HG03280 (cell line): ENCODE data around the gene RNF113B.

Experiments used
- ATAC-seq: cut with Tn5 transposase; IDR thresholded peaks from one replicate; pipeline ENCODE4 v1.9.1; 2021; ENCODE audit warnings: mild to moderate bottlenecking, moderate library complexity; ENCODE audit not compliant: unreplicated experiment

The RNF113B gene

GRCh38 chr13:98175823-98176222 lies 1.2 kb downstream of the RNF113B start:
- no peak for ATAC-seq

- ATAC-seq = no peak
These were observed 2.0 kb downstream of the RNF113B start for GRCh38 chr13:98175043-98175442.

GRCh38 chr13:98174307-98174706 lies 2.8 kb downstream of the RNF113B start:
- no peak for ATAC-seq

DNA sequence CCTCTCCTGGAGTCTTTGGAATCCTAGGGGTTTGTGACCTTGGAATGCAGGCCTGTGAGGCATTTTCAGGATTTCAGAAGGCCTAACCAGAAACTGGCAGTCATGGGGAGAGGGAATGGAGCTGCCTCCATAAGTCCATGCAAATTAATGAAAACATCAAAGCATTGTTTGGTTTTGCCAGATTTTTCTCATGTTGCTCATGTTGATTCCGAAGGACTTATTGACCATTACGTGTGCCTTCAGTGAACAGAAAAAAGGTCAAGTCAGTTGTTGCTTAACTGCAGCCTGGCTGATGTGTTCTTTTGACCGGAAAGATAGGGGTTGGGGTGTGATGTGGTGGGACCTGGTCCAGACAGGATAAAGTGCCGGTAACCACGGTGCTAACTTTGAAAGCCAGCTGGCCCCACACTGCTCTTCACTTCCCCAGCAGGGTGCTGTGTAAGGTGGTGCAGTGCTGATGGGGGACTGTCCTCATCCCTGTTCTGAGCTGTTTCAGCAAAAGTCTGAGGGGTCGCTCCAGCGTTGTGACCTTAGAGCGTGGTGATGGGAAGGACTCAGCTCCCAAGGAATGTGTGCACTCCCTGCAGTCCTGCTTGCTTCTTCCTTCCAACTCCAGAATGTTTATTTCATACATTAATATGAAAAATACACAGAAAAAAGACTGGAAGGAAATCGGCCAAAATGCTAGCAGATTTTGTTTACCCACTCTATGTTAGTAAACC lies 3.5 kb downstream of the RNF113B start:
- no peak for ATAC-seq

DNA sequence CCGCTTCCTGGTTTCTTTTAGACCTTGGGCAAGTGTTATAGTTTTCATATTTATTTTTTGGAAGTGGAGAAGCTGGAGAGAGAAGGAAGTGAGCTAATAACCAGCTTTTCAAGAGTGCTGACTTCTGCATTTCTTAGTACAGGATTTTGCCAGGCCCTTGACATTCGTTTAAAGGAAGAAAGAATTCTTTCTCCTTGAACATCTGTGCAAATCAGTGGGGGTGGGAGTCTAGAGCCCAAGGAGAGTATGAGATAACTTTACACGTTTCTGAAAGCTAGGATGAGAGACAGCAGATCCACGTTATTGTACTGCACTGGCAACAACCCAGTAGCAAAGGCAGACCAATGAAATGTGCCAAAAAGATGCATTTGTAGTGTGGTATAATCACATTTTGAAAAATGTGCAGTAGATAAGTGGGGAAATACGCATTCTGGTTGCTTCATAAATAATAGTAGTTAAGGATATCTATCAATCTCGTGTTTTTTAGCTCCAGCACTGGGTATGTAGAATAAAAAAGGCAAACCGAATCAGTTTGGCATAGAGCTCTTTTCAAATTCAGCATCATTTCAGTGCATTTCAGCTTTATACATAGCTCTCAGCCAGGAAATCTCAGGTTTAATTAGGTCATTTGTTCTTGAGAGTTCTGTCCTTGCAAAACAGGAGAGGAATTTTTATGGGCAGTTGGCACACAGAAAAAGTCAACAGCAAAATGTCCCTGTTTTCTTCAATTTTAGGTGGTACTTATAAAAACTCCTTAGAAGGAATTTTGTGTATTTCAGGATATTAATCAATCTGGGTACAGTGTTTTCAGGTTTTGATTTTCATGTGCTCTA lies 4.3 kb downstream of the RNF113B start:
- no peak for ATAC-seq

- ATAC-seq = no peak
These were observed 5.0 kb downstream of the RNF113B start for GRCh38 chr13:98171900-98172589.

- no peak for ATAC-seq
These were observed 7.7 kb downstream of the RNF113B start for GRCh38 chr13:98169331-98169730.

DNA sequence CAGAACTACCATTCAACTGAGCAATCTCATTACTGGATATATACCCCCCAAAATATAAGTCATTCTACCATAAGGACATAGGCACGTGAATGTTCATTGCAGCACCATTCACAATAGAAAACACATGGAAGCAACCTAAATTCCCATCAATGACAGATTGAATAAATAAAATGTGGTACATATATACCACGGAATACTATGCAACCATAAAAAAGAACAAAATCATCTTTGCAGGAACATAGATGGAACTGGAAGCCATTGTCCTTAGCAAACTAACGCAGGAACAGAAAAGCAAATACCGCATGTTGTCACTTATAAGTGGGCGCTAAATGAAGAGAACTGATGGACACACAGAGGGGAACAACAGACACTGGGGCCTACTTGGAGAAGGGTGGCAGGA lies 14.1 kb downstream of the RNF113B start:
- ATAC-seq = no peak

DNA sequence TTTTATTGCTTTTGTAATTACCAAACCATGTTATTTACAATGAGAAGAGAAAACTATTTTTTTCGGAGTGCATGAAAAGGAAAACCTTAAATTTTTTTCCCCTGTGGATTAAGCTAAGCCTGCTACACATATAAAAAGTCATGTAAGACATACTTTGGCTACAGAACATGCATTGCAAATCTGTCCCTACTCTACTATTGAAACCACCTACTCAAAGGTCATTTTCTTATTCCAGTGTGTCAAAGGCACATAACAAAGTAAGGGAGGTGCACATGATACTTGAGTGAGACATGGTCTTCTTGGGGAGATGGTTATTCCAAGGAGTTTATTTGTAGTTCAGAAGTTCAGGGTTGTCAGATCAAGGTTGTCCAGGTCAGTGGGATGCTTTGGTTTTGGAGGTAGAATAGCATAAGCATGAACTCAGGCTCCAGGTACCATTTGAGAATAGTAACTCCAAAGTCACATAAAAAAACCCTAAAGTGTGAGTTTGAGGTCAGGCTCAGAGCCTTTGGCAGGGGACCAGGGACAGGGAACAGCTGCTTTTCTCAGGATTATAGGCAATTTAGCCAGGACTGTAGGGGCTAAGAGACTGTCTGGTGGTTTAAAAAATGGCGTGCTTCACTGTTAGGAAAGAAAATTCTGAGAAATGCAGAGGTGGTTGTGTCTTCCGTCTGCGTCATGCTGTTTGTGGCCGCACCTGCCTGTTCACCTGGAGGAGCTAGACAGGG lies 18.7 kb downstream of the RNF113B start:
- ATAC-seq = no peak

- ATAC-seq = no peak
These were observed 19.5 kb downstream of the RNF113B start for GRCh38 chr13:98157609-98158008.

- ATAC-seq = no peak
These were observed 19.9 kb downstream of the RNF113B start for GRCh38 chr13:98157188-98157587.

DNA sequence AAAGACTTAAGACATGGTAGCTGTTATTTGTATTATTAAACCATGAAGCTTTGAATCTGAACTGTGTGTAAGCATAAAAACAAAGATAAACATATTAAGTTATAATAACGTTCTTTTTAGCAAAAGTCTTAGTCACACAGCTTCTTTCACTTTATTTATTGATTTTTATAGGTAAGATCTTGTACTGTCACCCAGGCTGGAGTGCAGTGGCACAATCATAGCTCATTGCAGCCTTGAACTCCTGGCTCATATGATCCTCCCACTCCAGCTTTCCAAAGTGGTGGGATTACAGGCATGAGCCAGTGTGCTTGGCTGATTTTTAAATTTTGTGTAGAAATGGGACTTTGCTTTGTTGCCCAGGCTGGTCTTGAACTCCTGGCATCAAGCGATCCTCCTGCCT lies 20.8 kb downstream of the RNF113B start:
- no peak for ATAC-seq

DNA sequence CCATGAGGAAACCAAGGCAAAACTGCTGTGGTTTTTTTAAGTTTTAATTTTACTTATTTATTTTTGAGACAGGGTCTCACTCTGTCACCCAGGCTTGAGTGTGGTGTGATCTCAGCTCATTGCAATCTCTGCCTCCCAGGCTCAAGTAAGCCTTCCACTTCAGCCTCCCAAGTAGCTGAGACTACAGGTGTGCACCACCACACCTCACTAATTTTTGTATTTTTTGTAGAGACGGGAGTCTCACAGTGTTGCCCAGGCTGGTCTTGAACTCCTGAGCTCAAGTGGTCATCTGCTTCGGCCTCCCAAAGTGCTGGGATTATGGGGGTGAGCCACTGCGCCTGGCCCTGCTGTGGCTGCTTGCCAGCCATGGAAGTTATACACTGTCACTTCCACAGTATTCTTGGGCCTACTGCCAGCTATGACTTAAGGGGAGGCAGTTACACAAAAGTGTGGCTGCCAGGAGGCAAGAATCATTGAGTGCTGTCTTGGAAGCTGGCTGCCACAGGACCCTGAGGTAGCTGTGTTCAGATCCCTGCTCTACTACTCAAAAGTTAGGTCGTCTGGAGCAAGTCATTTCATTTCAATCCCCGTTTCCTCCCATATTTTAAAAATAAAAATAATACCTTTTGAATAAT lies 21.5 kb downstream of the RNF113B start:
- no peak for ATAC-seq

DNA sequence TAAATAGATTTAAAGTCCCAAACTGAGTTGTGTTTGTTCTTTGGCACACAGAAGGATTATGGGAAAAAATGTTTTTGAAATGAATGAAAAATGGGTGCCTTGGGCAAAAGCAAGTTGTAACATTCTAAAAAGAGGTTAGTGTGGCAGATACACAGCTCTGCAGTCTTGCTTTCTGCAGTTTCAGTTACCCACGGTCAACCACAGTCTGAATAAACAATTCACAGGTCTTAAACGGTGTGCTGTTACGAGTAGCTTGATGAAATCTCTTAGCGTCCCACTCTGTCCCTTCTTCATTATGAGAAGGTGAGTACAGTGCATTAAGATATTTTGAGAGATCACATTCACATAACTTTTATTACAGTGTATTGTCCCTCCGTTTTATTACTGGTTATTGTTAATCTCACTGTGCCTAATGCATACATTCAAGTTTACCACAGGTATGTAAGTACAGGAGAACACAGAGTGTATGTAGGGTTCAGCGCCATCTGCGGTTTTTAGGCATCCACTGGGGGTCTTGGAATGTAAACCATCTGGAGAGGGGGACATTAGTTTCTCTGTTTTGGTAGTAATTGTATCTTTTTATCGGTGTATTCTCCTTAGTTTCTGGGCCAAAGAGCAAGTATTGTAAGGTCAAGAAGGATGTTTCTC lies 26.1 kb downstream of the RNF113B start:
- no peak for ATAC-seq

DNA sequence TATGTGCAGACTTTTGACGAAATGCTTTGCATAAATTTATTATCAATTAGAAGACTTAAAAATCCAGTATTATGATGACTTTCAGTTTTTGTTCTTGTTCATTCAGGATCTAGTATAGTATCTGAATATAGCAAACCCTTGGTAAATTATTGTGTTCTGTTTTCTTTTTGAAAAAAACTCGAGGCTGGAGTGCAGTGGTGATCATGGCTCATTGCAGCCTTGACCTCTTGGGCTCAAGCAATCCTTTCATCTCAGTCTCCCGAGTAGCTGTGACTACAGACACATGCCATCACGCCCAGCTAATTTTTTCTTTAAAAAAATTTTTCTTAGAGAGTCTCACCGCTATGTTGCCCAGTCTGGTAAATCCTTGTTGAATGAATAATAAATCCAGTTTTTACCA lies 29.5 kb downstream of the RNF113B start:
- ATAC-seq = no peak

DNA sequence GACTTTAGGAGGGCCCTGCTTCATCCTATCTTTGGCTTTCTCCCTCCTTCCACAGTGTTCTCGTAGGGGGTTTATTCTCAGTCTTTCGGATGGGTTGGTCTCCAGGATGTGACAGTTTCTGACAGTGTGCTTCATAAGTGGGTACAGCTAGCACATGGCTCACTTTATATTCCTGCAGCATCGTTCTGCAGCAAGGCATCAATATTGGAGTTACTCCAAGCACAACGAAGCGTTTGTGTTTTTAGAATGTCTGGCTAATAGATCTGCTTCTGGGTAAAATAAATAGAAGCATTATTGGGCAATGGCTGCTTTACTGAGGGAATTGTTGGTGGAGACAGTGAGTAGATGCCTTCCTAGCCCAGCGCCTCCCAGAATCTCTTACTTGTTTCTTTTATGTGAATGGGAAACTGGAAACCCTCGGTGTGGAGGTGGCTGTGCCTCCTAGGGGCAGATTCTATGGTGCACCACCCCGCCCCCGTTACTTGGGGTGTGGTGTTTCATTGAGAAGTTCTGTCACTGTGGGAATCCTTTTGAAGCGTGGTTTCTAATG lies 32.2 kb downstream of the RNF113B start:
- no peak for ATAC-seq

GRCh38 chr13:98144027-98144741 lies 32.9 kb downstream of the RNF113B start:
- no peak for ATAC-seq

DNA sequence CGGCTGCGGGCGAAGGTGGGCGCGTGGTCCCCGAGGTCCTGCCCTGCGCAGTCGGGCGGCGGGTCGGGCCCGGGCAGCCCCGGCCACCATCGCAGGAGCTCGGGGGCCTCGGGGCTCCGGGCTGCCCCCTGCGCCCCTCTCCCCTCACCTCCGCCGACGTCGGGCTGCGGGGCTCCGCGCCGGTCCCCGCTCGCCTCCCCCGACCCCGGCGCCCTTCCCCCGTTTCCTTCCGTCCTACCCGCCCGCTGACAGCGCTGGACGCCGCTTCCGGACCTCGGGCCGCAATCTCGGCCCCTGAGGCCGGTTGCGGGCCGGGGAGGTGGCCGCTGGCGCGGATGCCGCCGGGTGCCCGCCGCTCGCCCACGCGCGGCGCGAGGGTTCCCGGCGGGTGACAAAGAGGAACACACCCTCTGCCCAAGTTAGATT lies 33.5 kb downstream of the RNF113B start:
- ATAC-seq = peak; percentile 2

DNA sequence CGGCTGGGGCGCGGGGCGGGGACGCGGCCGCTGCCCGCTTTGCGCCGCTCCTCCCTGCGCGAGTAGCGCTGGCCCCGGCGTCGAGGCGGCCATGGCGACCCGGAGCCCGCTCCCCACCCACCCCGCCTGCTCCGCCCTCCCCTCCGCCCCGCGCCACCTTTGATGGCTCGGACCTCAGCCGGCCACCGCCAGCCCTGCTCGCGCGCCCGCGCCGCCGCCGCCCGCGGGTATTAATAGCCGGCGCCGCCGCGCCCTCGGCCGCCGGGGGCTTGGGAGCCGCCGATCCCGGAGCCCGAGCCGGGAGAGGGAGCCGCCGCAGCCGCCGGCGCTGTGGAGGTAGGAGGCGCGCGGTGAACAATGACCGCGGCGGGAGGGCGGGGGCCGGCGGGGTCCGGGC lies 33.9 kb downstream of the RNF113B start:
- no peak for ATAC-seq
